Endothelial cell of umbilical vein (primary cell): ENCODE data around the gene TNIP3. TPM values are rescaled to one million over a fixed set of nuclear protein-coding genes. Genes with fewer than 3 reads are reported as not detected.

Experiments used
- BruUV-seq: library from RNA; stranded (reverse); fragments of 400-500 nt; replicated peaks from 2 replicates; lab custom pipeline; 2021; lab: Mats Ljungman, UMichigan
- CTCF ChIA-PET: fragments of 300-600, 350-600 bp; sonication (Branson Sonifier 250); formaldehyde crosslinking; loops from one replicate; lab custom pipeline; 2021; ENCODE audit warnings: antibody characterized with exemption, inconsistent platforms; lab: Charles Lee
- POLR2A ChIA-PET: fragments of 300-600, 350-600 bp; sonication (Branson Sonifier 250); formaldehyde crosslinking; loops from one replicate; lab custom pipeline; 2021; ENCODE audit warnings: antibody characterized with exemption, inconsistent platforms; lab: Charles Lee
- DNase-seq: peaks from one replicate; pipeline ENCODE4 v3.0.0-alpha.2; 2011; ENCODE audit warnings: low read depth, low spot score
- FAIRE-seq: peaks from 2 replicates; lab custom pipeline; 2011; peaks lifted over from hg19 to GRCh38; lab: Jason Lieb, UNC
- H2AFZ ChIP-seq: 2 replicates; pipeline ENCODE4 v1.6.0; 2012; ENCODE audit warnings: low read depth, low read length, control low read depth, inconsistent platforms
- H3K27ac ChIP-seq: 2 replicates; pipeline ENCODE4 v1.5.1; 2011; ENCODE audit warnings: low read depth, mild to moderate bottlenecking, control low read depth, low read length, moderate library complexity; ENCODE audit not compliant: insufficient read depth
- H3K27me3 ChIP-seq, 2 experiments: 2 replicates each; pipeline versions ENCODE4 v1.6.0 to v1.6.1; 2011; ENCODE audit warnings: low read length in 2 of 2, mixed read lengths in 1 of 2; ENCODE audit not compliant: control insufficient read depth in 2 of 2, insufficient read depth in 2 of 2
- H3K36me3 ChIP-seq, 2 experiments: 2 replicates in 1 of 2; 3 replicates in 1 of 2; pipeline ENCODE4 v1.5.1; 2011; ENCODE audit warnings: low read length in 2 of 2, mild to moderate bottlenecking in 1 of 2, moderate library complexity in 1 of 2; ENCODE audit not compliant: control insufficient read depth in 2 of 2, insufficient read depth in 2 of 2; ENCODE audit errors: extremely low read depth in 1 of 2
- H3K4me1 ChIP-seq: 3 replicates; pipeline ENCODE4 v1.5.1; 2011; ENCODE audit warnings: mild to moderate bottlenecking, low read length; ENCODE audit not compliant: control insufficient read depth, insufficient read depth; ENCODE audit errors: extremely low read depth
- H3K4me2 ChIP-seq: 2 replicates; pipeline ENCODE4 v1.6.1; 2011; ENCODE audit warnings: low read length, control low read depth, mixed read lengths; ENCODE audit not compliant: insufficient read depth
- H3K4me3 ChIP-seq, 3 experiments: fragments of 200-600 bp in 1 of 3; sonication (generic), shearing (Covaris generic) in 1 of 3; replicated peaks in 1 of 3; 2 replicates each; pipeline ENCODE4 v1.5.1; 2011 to 2016; ENCODE audit warnings: control low read depth in 3 of 3, low read length in 3 of 3, mild to moderate bottlenecking in 2 of 3, inconsistent platforms in 1 of 3, low read depth in 1 of 3, moderate library complexity in 1 of 3; ENCODE audit not compliant: insufficient read depth in 1 of 3
- H3K79me2 ChIP-seq: 2 replicates; pipeline ENCODE4 v1.6.0; 2012; ENCODE audit warnings: low read length, inconsistent platforms; ENCODE audit not compliant: control insufficient read depth, insufficient read depth
- H3K9ac ChIP-seq: replicated peaks from 2 replicates; pipeline ENCODE3; 2011; ENCODE audit warnings: low read length, control low read depth; ENCODE audit not compliant: insufficient read depth; ENCODE audit errors: extremely low read depth
- H3K9me1 ChIP-seq: replicated peaks from 3 replicates; pipeline ENCODE4 v1.6.0; 2011; ENCODE audit warnings: mild to moderate bottlenecking, low read length; ENCODE audit not compliant: control insufficient read depth, insufficient read depth; ENCODE audit errors: extremely low read depth
- H3K9me3 ChIP-seq: replicated peaks from 2 replicates; pipeline ENCODE4 v1.5.1; 2012; ENCODE audit warnings: low read length, inconsistent platforms; ENCODE audit not compliant: control insufficient read depth, insufficient read depth
- H4K20me1 ChIP-seq: replicated peaks from 2 replicates; pipeline ENCODE3; 2011; ENCODE audit warnings: mild to moderate bottlenecking, low read length; ENCODE audit not compliant: control insufficient read depth, insufficient read depth; ENCODE audit errors: extremely low read depth
- EZH2 ChIP-seq: IDR thresholded peaks from 2 replicates; pipeline ENCODE4 v1.6.1; 2012; ENCODE audit warnings: borderline replicate concordance, low read depth, mild to moderate bottlenecking, moderate library complexity, low read length, inconsistent platforms; ENCODE audit not compliant: severe bottlenecking
- MYC ChIP-seq: IDR thresholded peaks from one replicate; pipeline ENCODE4 v1.6.1; 2011; ENCODE audit warnings: mild to moderate bottlenecking, low read depth, low read length
- POLR2AphosphoS5 ChIP-seq: IDR thresholded peaks from 2 replicates; pipeline ENCODE4 v1.6.1; 2012; ENCODE audit warnings: low read depth, mild to moderate bottlenecking, control low read depth, low read length, moderate library complexity; ENCODE audit not compliant: insufficient read depth
- dilution Hi-C: fragments of 300-500 bp; cut with MboI; formaldehyde crosslinking; loops from one replicate; pipeline ENCODE4 v1.15.0; 2019; ENCODE audit warnings: low sequenced_read_pairs; ENCODE audit not compliant: extremely low pct_ligation_motif_present
- intact Hi-C: fragments of 100-400 bp; cut with micrococcal nuclease; formaldehyde crosslinking; loops from one replicate; pipeline ENCODE4 v1.10.0; 2022
- polyA plus RNA-seq, 4 experiments: library from polyadenylated mRNA; depleted of rRNA in 3 of 4; stranded (reverse) in 3 of 4; unstranded in 1 of 4; fragments of >200 nt; gene quantifications; 2 replicates each; pipeline versions ENCODE4 v1.2.1 to v1.2.3, GENCODE V29; 2011 to 2012; ENCODE audit warnings: missing spikeins in 1 of 4
- small RNA-seq: library from RNA; depleted of rRNA; stranded (forward); fragments of <200 nt; gene quantifications from one replicate; pipeline ENCODE3, GENCODE V24; 2012; ENCODE audit warnings: low replicate concordance, low read depth; ENCODE audit not compliant: insufficient read depth, insufficient read length
- total RNA-seq: library from RNA; stranded (reverse); gene quantifications from 2 replicates; pipeline ENCODE4 v1.2.3, GENCODE V29; 2021

The TNIP3 gene
- total and polyA plus RNA-seq, 2 donors (not counting 3 experiments of a cell fraction or from before 2014, with no cell fraction given): not detected

DNA sequence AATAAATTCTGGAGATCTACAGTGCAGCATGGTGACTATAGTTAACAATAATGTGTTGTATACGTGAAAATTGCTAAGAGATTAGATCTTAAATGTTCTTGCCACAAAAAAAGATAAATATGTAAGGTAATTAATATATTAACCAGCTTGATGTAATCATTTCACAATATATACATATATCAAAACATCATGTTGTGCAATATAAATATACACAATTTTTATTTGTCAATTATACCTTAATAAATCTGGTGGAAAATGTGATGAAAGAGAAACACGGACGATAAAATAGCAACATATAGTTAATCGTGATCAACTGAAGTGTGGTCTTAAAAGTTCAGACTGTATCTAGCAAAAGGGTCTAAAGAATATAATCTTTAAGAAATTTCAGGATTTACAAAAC lies 75.3 kb downstream of the TNIP3 start:
- CTCF ChIA-PET: no interaction called here

More for the DNA sequence above, 75.3 kb downstream of the TNIP3 start:
- intact Hi-C loops (no loop called here), dilution Hi-C loops (no loop called here)
- Histone ChIP-seq H3K27ac (no peak overlapping the region), H3K9ac (no peak overlapping the region), H2AFZ (no peak overlapping the region), H3K9me3 (no peaks in the 10 kb centered on the region), H3K79me2 (no peaks in the 10 kb centered on the region), H3K4me3 (no peak overlapping the region), H3K27me3 (peaks cover 0 to 7% of the 10 kb centered on the region in 2 experiments), H3K4me2 (no peak overlapping the region), H4K20me1 (no peaks in the 10 kb centered on the region), H3K9me1 (no peaks in the 10 kb centered on the region), H3K36me3 (no peaks in the 10 kb centered on the region), H3K4me1 (no peaks in the 10 kb centered on the region)
- no TSS peak for BruUV-seq
- no peak for TF ChIP-seq MYC
- TF ChIP-seq EZH2: no peak
- no peak for TF ChIP-seq POLR2AphosphoS5
- POLR2A ChIA-PET: no interaction called here
- DNase-seq (no peak), FAIRE-seq (no peak)

Small RNA genes lying within 50 kb of the gene (small RNA-seq; reads per million reads assigned to genes)
- gene RNU6-948P: not detected

Other genes starting within 250 kb of the TNIP3 start
- 5.7 and 8.1 TPM in 2 replicates for gene PRDM5, start 241.6 kb downstream of the TNIP3 start, total RNA-seq
- gene PRDM5, start 241.6 kb downstream of the TNIP3 start, polyA plus RNA-seq: 1.6 and 2.2 TPM in 2 replicates
- not detected in 2 replicates for gene NDNF, start 91.8 kb downstream of the TNIP3 start, total RNA-seq
- not detected in 2 replicates for gene NDNF, start 91.8 kb downstream of the TNIP3 start, polyA plus RNA-seq
- gene QRFPR, start 216.7 kb upstream of the TNIP3 start, total RNA-seq: not detected in 2 replicates
- gene QRFPR, start 216.7 kb upstream of the TNIP3 start, polyA plus RNA-seq: not detected in 2 replicates